Astrocyte (in vitro differentiated cells and primary cell): ENCODE results near the gene NPAS3.

Experiments used
- EZH2 ChIP-seq: IDR thresholded peaks from 2 replicates; pipeline ENCODE4 v1.6.1; 2012; ENCODE audit warnings: mild to moderate bottlenecking, low read length, inconsistent platforms; ENCODE audit not compliant: insufficient read depth
- TF ChIP-seq, protein P1 (sequence below): IDR thresholded peaks from 2 replicates; pipeline ENCODE4 v1.5.1; 2011; ENCODE audit warnings: low read depth, mild to moderate bottlenecking, inconsistent platforms, low read length, moderate library complexity; ENCODE audit not compliant: insufficient read depth

DNA sequence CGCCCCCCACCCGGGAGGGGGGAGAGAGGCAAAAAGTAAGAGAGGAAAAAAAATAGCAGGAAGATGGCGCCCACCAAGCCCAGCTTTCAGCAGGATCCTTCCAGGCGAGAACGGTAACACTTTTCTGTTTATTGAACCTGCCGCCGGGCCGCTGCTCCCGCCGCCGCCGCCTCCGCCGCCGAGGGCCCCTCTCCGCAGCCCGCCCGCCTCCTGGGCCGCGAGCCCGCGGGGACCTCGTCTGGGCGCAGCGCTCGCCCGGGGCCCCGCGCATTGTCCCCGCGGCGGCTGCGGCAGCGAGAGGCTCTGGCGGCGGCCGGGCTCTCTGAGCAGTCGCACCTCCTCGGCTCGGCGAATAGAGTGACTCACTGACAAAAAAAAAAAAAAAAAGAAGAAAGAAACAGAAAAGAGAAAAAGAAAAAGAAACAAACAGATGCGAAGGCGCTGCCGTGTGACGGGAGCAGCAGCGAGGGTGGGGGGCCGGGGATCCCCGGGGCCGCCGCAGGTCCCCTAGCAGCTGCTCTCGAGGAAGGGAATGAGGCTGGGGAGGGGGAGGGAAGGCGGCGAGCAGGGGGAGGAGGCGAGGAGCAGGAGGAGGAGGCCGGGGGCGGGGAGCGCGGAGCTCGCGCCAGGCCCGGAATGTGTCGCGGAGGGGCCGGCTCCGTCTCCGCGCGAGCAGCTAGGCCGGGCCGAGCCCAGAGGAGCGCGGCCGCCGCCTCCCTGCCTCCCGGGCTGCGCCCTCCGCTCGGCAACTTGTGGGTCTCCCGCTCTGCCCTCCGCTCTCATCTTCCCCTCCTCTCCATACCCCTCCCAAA is 781 bp downstream of the NPAS3 start:
- TF ChIP-seq, protein P1, sequence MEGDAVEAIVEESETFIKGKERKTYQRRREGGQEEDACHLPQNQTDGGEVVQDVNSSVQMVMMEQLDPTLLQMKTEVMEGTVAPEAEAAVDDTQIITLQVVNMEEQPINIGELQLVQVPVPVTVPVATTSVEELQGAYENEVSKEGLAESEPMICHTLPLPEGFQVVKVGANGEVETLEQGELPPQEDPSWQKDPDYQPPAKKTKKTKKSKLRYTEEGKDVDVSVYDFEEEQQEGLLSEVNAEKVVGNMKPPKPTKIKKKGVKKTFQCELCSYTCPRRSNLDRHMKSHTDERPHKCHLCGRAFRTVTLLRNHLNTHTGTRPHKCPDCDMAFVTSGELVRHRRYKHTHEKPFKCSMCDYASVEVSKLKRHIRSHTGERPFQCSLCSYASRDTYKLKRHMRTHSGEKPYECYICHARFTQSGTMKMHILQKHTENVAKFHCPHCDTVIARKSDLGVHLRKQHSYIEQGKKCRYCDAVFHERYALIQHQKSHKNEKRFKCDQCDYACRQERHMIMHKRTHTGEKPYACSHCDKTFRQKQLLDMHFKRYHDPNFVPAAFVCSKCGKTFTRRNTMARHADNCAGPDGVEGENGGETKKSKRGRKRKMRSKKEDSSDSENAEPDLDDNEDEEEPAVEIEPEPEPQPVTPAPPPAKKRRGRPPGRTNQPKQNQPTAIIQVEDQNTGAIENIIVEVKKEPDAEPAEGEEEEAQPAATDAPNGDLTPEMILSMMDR = no peak
- TF ChIP-seq EZH2 = no peak
